Left hindlimb (tissue), 1 donor: ENCODE data around the gene GINS2.

ENCODE experiments used
- DNase-seq: peaks from one replicate; pipeline ENCODE4 v3.0.0-alpha.2; 2018

The GINS2 gene

GRCh38 chr16:85651629-85652430 is 36.9 kb downstream of the GINS2 start:
- peak; percentile 69 for DNase-seq

- DNase-seq, result peak; percentile 71
Measured at GRCh38 chr16:85650844-85651628, 37.7 kb downstream of the GINS2 start.

GRCh38 chr16:85650135-85650843 is 38.5 kb downstream of the GINS2 start:
- no peak for DNase-seq

- no peak for DNase-seq
Measured at GRCh38 chr16:85649411-85650134, 39.2 kb downstream of the GINS2 start.

GRCh38 chr16:85648805-85649204 is 39.9 kb downstream of the GINS2 start:
- DNase-seq, result no peak

- DNase-seq, result no peak
Measured at GRCh38 chr16:85648070-85648714, 40.6 kb downstream of the GINS2 start.

- no peak for DNase-seq
Measured at GRCh38 chr16:85646976-85647375, 41.8 kb downstream of the GINS2 start.

GRCh38 chr16:85646358-85646907 is 42.3 kb downstream of the GINS2 start:
- no peak for DNase-seq

GRCh38 chr16:85645021-85645589 is 43.6 kb downstream of the GINS2 start:
- no peak for DNase-seq

GRCh38 chr16:85644093-85644712 is 44.6 kb downstream of the GINS2 start:
- no peak for DNase-seq

- no peak for DNase-seq
Measured at GRCh38 chr16:85643631-85644030, 45.1 kb downstream of the GINS2 start.

GRCh38 chr16:85642762-85643358 is 45.9 kb downstream of the GINS2 start:
- DNase-seq, result no peak

GRCh38 chr16:85641776-85642176 is 47.0 kb downstream of the GINS2 start:
- DNase-seq, result peak; percentile 73

GRCh38 chr16:85641305-85641704 is 47.4 kb downstream of the GINS2 start:
- DNase-seq, result no peak

- no peak for DNase-seq
Measured at GRCh38 chr16:85640585-85640984, 48.2 kb downstream of the GINS2 start.

GRCh38 chr16:85640254-85640558 is 48.5 kb downstream of the GINS2 start:
- no peak for DNase-seq

GRCh38 chr16:85639529-85640253 is 49.1 kb downstream of the GINS2 start:
- no peak for DNase-seq

GRCh38 chr16:85638695-85639409 is 49.9 kb downstream of the GINS2 start:
- DNase-seq, result no peak
